Mesothelial cell of epicardium (in vitro differentiated cells): ENCODE data around the gene BEND4. TPM values are rescaled to one million over a fixed set of nuclear protein-coding genes. Genes with fewer than 3 reads are reported as not detected.

ENCODE experiments used
- DNase-seq, 2 experiments: peaks; one replicate each; pipeline ENCODE4 v3.0.0; 2021; ENCODE audit warnings: low spot score in 2 of 2; ENCODE audit not compliant: unreplicated experiment in 2 of 2
- H3K27ac Mint-ChIP-seq: 2 replicates; pipeline ENCODE4 v1.8.0; 2021; ENCODE audit warnings: mixed read lengths
- H3K27me3 Mint-ChIP-seq: 2 replicates; pipeline ENCODE4 v1.8.0; 2021; ENCODE audit warnings: low read depth, mixed read lengths
- H3K36me3 Mint-ChIP-seq: 2 replicates; pipeline ENCODE4 v1.8.0; 2021; ENCODE audit warnings: mixed read lengths
- H3K4me1 Mint-ChIP-seq: 2 replicates; pipeline ENCODE4 v1.8.0; 2021; ENCODE audit warnings: mixed read lengths
- H3K4me3 Mint-ChIP-seq: 2 replicates; pipeline ENCODE4 v1.8.0; 2021; ENCODE audit warnings: mild to moderate bottlenecking, moderate library complexity, mixed read lengths
- H3K9me3 Mint-ChIP-seq: 2 replicates; pipeline ENCODE4 v1.8.0; 2021; ENCODE audit warnings: mixed read lengths
- total RNA-seq: library from RNA; stranded (reverse); gene quantifications from 3 replicates; pipeline ENCODE4 v1.2.1, GENCODE V29; 2021
- TF ChIP-seq, protein P1 (sequence below): fragments of 200-600 bp; sonication (generic); IDR thresholded peaks from one replicate; pipeline ENCODE4 v1.5.0; 2021; ENCODE audit warnings: antibody characterized with exemption; ENCODE audit not compliant: unreplicated experiment

BEND4 gene
- total RNA-seq, 1 donor from 2014 or later = 0.38 TPM

DNA sequence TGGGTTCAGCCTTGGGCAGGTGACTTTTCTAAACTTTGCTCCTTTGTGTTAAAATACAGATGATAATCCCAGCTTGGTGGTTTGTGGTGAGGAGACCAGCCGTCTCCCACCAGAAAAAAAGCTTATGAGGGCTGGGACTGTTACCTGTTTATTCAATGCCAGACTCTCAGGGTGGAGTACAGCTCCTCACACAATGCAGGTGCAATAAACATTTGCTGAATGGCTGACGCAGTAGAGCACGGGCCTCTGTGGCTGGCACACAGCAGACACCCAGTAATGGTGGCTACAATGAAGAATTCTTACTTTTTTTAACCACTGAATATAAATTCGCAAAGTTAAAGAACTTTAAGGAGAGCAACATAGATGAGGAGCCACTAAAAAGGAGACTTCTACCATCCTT lies 30.2 kb downstream of the BEND4 start:
- H3K4me3 Mint-ChIP-seq = no peak overlapping the region
- TF ChIP-seq, protein P1, sequence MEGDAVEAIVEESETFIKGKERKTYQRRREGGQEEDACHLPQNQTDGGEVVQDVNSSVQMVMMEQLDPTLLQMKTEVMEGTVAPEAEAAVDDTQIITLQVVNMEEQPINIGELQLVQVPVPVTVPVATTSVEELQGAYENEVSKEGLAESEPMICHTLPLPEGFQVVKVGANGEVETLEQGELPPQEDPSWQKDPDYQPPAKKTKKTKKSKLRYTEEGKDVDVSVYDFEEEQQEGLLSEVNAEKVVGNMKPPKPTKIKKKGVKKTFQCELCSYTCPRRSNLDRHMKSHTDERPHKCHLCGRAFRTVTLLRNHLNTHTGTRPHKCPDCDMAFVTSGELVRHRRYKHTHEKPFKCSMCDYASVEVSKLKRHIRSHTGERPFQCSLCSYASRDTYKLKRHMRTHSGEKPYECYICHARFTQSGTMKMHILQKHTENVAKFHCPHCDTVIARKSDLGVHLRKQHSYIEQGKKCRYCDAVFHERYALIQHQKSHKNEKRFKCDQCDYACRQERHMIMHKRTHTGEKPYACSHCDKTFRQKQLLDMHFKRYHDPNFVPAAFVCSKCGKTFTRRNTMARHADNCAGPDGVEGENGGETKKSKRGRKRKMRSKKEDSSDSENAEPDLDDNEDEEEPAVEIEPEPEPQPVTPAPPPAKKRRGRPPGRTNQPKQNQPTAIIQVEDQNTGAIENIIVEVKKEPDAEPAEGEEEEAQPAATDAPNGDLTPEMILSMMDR = no peak
- H3K4me1 Mint-ChIP-seq = no peaks in the 10 kb centered on the region
- H3K27ac Mint-ChIP-seq = no peak overlapping the region
- no peaks in the 10 kb centered on the region for H3K9me3 Mint-ChIP-seq
- no peaks in the 10 kb centered on the region for H3K36me3 Mint-ChIP-seq
- H3K27me3 Mint-ChIP-seq = peaks cover 11% of the 10 kb centered on the region
- DNase-seq = no peak

DNA sequence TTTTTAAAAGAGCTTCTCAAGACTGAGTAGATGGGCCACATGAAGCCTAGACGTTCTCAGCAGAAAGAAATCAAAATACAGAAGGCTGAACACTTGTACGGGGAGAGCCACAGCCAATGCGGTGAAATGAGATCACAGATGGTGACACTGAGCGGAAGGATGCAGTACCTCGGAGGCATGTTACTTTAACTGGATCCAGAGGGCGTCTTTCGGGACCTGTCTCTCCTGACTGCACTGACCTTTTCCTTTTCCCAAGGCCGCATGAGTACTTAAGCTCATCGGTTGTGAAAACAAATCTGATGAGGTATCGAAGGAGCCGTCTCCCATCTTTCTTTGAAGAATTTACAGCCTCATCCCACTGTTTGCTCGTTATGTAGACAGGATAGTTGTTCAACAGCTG lies 32.6 kb downstream of the BEND4 start:
- H3K36me3 Mint-ChIP-seq = no peaks in the 10 kb centered on the region
- TF ChIP-seq, protein P1 = no peak
- peaks cover 21% of the 10 kb centered on the region for H3K27me3 Mint-ChIP-seq
- H3K4me3 Mint-ChIP-seq = no peak overlapping the region
- no peaks in the 10 kb centered on the region for H3K4me1 Mint-ChIP-seq
- H3K9me3 Mint-ChIP-seq = no peaks in the 10 kb centered on the region
- no peak for DNase-seq
- no peak overlapping the region for H3K27ac Mint-ChIP-seq

DNA sequence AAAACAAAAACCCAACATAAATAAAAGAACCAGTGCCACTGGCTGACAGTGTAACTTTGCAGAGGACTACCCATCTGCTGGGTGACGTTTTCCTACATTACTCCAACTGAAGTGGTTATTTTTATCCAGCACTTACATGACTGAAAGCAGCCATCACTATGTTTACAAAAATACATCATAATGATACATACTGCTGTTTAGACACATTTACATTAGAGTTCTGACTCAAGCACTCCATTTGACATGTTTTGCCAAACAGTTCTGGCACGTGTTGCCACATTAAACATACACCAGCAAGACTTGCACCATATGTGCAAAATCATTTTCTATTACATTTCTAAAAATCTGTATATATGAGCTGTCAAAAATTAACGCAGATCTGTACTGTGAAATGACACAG lies 39.6 kb downstream of the BEND4 start:
- Mint-ChIP-seq H3K27me3 (peaks cover 27% of the 10 kb centered on the region), H3K36me3 (no peaks in the 10 kb centered on the region), H3K4me3 (no peak overlapping the region), H3K9me3 (peaks cover 4% of the 10 kb centered on the region), H3K4me1 (no peaks in the 10 kb centered on the region), H3K27ac (no peak overlapping the region)
- TF ChIP-seq, protein P1 = no peak
- DNase-seq = no peak

DNA sequence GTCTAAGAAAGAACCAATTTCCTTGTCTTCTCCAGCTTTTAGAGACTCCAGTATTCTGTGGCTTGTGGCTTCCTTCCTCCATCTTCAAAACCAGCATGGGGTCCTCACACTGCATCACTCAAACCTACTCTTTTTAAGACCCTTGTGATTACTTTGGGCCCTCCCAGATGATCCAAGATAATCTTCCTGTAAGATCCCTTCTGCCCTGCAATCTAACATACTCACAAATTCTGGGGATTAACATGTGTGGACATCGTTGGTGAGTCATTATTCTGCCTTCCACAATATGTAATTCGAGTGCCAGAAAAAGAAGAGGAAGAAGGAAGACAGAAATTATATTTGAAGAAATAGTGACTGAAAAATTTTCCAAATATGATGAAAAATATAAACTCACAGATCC lies 47.9 kb downstream of the BEND4 start:
- no peaks in the 10 kb centered on the region for H3K36me3 Mint-ChIP-seq
- H3K27me3 Mint-ChIP-seq = no peaks in the 10 kb centered on the region
- no peak for DNase-seq
- H3K27ac Mint-ChIP-seq = no peak overlapping the region
- H3K9me3 Mint-ChIP-seq = peaks cover 13% of the 10 kb centered on the region
- H3K4me1 Mint-ChIP-seq = no peaks in the 10 kb centered on the region
- TF ChIP-seq, protein P1 = no peak
- no peak overlapping the region for H3K4me3 Mint-ChIP-seq

DNA sequence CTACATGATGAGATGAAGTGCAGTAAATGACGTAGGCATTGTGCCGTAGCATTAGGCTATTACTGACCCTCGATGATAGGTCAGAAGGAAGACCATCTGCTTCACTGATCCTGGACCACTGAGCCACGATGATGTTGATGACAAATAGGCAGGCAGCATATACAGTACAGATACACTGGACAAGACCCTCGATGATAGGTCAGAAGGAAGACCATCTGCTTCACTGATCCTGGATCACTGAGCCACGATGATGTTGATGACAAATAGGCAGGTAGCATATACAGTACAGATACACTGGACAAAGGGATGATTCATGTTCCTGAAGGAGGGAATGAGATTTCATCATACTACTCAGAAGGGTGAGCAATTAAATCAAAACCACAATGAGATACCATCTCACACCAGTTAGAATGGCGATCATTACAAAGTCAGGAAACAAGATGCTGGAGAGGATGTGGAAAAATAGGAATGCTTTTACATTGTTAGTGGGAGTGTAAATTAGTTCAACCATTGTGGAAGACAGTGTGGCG lies 50.9 kb downstream of the BEND4 start:
- Mint-ChIP-seq H3K27me3 (no peaks in the 10 kb centered on the region), H3K4me1 (no peaks in the 10 kb centered on the region), H3K9me3 (peaks cover 9% of the 10 kb centered on the region), H3K27ac (no peak overlapping the region), H3K36me3 (no peaks in the 10 kb centered on the region), H3K4me3 (no peak overlapping the region)
- TF ChIP-seq, protein P1 = no peak
- no peak for DNase-seq

DNA sequence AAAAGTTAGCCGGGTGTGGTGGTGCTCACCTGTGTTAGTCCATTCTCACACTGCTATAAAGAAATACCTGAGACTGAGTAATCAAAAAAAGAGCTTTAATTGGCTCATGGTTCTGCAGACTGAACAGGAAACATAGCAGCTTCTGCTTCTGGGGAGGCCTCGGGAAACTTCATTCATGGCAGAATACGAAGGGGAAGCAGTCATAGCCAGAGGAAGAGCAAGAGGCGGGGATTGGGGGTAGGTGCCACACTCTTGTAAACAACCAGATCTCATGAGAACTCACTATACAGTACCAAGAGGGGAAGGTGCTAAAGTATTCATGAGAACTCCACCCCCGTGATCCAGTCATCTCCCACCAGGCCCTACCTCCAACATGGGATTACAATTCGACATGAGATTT lies 64.1 kb downstream of the BEND4 start:
- Mint-ChIP-seq H3K27me3 (no peaks in the 10 kb centered on the region), H3K36me3 (peaks cover 13% of the 10 kb centered on the region), H3K27ac (no peak overlapping the region), H3K9me3 (peaks cover 3% of the 10 kb centered on the region), H3K4me3 (no peak overlapping the region), H3K4me1 (no peaks in the 10 kb centered on the region)
- TF ChIP-seq, protein P1 = no peak
- no peak for DNase-seq
